ENCODE data around the gene NME3.

Gene NME3

DNA sequence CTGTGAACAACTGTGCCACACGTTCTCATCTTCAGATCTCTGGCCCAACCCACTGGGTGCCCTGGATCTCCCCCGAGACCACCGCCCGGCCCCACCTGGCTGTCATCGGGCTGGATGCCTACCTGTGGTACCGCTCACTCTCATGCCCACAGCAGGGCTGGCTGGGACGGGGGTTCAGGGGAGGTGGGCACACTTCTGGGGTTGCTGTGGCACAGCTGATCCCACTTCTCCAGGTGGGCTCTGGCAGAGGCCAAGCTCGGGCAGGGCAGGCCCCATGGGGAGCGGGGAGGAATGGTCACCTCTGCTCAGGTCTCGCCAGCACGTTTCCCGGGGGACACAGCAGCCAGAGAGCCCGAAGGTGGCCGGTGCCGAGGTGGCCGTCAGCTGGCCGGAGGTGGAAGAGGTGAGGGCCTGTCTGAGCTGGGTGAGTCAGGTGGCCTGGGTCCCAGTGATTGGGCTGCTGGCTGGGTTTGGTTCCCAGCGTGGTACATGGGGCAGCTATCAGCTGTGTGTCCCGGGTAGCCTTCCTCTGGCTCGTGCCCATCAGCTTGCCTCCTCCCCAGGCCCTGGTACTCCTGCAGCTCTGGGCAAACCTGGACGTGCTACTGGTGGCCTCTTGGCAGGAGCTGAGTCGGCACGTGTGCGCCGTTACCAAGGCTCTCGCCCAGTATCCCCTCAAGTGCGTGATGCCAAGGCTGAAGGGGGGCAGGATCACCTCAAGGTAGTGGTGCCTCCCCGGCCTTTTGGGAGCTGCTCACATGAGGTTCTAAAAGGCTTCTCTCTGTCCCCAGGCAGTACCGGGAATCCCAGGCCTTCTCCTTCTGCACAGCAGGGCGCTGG is 3.9 kb upstream of the NME3 start:
- Histone ChIP-seq H3K27me3 (peaks cover 7% of the 10 kb centered on the region), H3K36me3 (peaks cover 53% of the 10 kb centered on the region), H3K9me3 (no peaks in the 10 kb centered on the region), H3K27ac (peak overlapping the region; percentile 95), H3K4me1 (ENCODE audit: control insufficient read depth in 1 of 2, insufficient read depth in 1 of 2, low read depth in 1 of 2, low read length in 1 of 2) (peaks cover 34 to 48% of the 10 kb centered on the region in 2 experiments), H3K4me3 (ENCODE audit: low read depth in 1 of 2, low read length in 1 of 2) (no peak overlapping the region)
- TF ChIP-seq, protein P1, sequence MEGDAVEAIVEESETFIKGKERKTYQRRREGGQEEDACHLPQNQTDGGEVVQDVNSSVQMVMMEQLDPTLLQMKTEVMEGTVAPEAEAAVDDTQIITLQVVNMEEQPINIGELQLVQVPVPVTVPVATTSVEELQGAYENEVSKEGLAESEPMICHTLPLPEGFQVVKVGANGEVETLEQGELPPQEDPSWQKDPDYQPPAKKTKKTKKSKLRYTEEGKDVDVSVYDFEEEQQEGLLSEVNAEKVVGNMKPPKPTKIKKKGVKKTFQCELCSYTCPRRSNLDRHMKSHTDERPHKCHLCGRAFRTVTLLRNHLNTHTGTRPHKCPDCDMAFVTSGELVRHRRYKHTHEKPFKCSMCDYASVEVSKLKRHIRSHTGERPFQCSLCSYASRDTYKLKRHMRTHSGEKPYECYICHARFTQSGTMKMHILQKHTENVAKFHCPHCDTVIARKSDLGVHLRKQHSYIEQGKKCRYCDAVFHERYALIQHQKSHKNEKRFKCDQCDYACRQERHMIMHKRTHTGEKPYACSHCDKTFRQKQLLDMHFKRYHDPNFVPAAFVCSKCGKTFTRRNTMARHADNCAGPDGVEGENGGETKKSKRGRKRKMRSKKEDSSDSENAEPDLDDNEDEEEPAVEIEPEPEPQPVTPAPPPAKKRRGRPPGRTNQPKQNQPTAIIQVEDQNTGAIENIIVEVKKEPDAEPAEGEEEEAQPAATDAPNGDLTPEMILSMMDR (IDR thresholded peaks at IDR 0.05) = no peak

DNA sequence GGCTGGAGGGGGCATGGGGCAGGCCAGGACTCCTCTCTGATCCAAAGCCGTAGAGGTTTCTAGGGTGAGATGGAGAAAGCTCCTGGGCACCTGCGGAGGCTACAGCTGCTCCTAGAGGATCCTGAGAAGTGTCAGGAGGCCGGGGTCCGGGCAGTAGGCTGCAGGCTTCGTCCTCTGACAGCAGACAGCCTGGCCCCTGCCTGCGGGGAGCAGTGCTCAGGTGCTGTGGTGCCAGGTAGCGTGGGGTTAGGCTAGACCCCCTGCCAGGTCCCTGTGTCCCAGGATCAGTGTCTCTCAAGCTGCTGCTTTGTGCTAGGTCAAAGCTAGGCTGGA is 3.1 kb upstream of the NME3 start:
- TF ChIP-seq, protein P1 (IDR thresholded peaks at IDR 0.05) = no peak
- peak overlapping the region; percentile 89 to 100 for H3K4me3 ChIP-seq (ENCODE audit: low read depth in 1 of 2, low read length in 1 of 2)
- H3K27me3 ChIP-seq = peaks cover 8% of the 10 kb centered on the region
- H3K27ac ChIP-seq = peak overlapping the region; percentile 95
- H3K9me3 ChIP-seq = no peaks in the 10 kb centered on the region
- H3K36me3 ChIP-seq = peaks cover 48% of the 10 kb centered on the region
- peaks cover 35 to 51% of the 10 kb centered on the region in 2 experiments for H3K4me1 ChIP-seq (ENCODE audit: control insufficient read depth in 1 of 2, insufficient read depth in 1 of 2, low read depth in 1 of 2, low read length in 1 of 2)

DNA sequence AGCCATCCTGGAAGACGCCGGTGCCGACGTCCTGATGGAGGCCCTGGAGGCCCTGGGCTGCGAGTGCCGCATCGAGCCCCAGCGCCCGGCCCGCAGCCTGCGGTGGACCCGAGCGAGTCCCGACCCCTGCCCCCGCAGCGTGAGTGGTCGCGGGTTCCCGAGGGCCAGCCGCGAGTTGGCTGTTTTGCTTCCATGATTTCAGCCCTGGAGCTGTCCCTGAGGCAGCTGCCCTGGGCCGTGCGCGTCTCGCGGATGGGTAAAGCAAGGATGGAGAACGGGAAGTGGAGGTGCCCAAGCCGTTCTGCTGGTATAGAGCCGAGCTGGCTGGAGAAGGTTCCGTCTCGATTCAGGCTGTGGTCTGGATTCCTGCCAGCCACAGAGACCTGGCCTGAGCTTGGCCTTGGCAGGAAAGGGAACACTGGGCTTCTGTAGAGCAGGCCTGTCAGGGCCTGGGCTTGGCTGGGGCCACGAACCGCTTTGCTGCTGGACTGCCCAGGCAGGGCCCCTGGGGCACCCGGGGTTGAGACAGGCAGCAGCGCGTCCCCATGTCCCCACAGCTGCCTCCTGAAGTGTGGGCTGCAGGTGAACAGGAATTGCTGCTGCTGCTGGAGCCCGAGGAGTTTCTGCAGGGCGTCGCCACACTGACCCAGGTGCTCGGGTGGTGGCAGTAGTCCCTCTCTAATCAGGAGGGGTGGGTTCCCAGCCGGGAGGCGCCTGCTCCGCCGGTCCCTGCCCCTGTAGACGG is 2.5 kb upstream of the NME3 start:
- peak overlapping the region; percentile 95 for H3K27ac ChIP-seq

DNA sequence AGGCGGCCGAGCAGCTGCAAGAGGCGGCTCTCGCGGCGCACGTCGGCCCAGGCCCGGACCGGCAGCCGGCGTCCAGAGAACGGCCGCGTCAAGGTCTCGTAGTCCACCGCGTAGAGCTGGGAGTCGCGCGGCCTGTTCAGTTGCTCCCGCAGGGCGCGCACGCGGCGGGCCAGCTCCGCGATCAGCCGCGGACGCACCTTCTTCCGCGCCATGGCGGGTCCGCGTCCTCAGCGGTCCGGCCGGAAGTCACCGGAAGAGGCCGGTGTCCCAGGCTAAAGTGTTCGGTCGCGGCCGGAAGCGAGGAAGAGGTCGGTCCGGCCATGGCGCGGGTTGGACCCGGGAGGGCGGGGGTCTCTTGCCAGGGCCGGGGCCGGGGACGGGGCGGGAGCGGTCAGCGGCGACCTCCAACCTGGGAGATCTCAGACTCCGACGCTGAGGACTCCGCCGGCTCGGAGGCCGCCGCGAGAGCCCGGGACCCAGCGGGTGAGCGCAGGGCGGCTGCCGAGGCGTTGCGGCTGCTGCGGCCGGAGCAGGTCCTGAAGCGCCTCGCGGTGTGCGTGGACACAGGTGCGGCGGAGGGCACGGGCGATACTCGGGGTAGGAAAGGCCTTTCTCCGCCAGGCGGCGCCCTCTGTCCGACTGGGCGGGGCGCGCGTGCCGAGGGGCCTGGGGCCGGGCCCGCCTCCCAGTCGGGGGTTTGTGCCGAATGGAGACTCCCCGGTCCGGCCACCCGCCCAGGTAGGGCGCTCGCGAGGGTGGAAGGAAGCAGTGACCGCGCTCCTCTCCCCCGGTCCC is 1.8 kb upstream of the NME3 start, which contains the start of gene MRPS34:
TSS of gene MRPS34 (minus strand) at position 227 of the 795 bp plus-strand sequence. CDS start at position 212, 15 bp downstream.
- H3K9me3 ChIP-seq = no peaks in the 10 kb centered on the region
- H3K36me3 ChIP-seq = peaks cover 48% of the 10 kb centered on the region
- peak within 1 kb of the TSS; percentile 89 to 100 for H3K4me3 ChIP-seq (ENCODE audit: low read depth in 1 of 2, low read length in 1 of 2)
- peaks cover 35 to 51% of the 10 kb centered on the region in 2 experiments for H3K4me1 ChIP-seq (ENCODE audit: control insufficient read depth in 1 of 2, insufficient read depth in 1 of 2, low read depth in 1 of 2, low read length in 1 of 2)
- peaks cover 8% of the 10 kb centered on the region for H3K27me3 ChIP-seq
- H3K27ac ChIP-seq = peak within 1 kb of the TSS; percentile 95
- TF ChIP-seq, protein P1 (IDR thresholded peaks at IDR 0.05) = peak; percentile 81

More for the DNA sequence above, 2.5 kb upstream of the NME3 start:
- peak overlapping the region; percentile 89 to 100 for H3K4me3 ChIP-seq (ENCODE audit: low read depth in 1 of 2, low read length in 1 of 2)
- H3K9me3 ChIP-seq = no peaks in the 10 kb centered on the region
- TF ChIP-seq, protein P1 (IDR thresholded peaks at IDR 0.05) = no peak
- peaks cover 48% of the 10 kb centered on the region for H3K36me3 ChIP-seq
- H3K4me1 ChIP-seq (ENCODE audit: control insufficient read depth in 1 of 2, insufficient read depth in 1 of 2, low read depth in 1 of 2, low read length in 1 of 2) = peaks cover 35 to 51% of the 10 kb centered on the region in 2 experiments
- peaks cover 8% of the 10 kb centered on the region for H3K27me3 ChIP-seq

DNA sequence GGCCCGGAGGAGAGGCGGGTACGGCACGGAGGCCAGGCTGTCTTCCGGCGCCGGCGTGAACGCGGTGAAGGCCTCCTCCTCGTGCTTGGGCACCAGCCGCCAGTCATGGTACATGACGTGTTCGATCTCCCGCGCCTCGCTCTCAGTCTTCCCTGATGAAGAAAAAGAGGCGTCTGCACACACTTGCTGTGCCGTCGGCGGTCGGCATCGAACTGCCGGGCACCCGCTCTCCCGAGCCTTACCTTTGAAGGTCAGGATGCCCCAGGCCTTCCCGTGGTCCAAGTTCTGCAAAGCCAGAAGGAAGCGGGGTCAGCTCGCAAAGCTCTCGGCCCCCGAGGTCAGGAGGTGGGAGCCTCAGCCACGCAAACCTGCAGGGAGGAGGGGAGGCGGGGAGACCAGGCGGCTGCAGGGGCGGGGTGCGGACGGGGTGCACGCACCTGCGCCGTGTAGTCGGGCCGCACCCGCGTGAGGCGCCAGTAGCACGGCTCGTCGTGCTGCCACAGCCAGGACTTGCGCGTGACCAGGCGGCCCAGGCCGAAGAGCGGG is 1.1 kb upstream of the NME3 start, which contains the start of gene EME2:
TSS of gene EME2 (plus strand) at position 449 of the 546 bp plus-strand sequence. CDS start 418 bp downstream, outside the sequence.
- Histone ChIP-seq H3K36me3 (peaks cover 48% of the 10 kb centered on the region), H3K4me1 (ENCODE audit: control insufficient read depth in 1 of 2, insufficient read depth in 1 of 2, low read depth in 1 of 2, low read length in 1 of 2) (peaks cover 35 to 51% of the 10 kb centered on the region in 2 experiments)

More for the DNA sequence above, 1.1 kb upstream of the NME3 start, which contains the start of gene EME2:
- Histone ChIP-seq H3K27me3 (peaks cover 8% of the 10 kb centered on the region), H3K4me3 (ENCODE audit: low read depth in 1 of 2, low read length in 1 of 2) (peak within 1 kb of the TSS; percentile 89 to 100), H3K27ac (peak within 1 kb of the TSS; percentile 95), H3K9me3 (no peaks in the 10 kb centered on the region)
- TF ChIP-seq, protein P1 (IDR thresholded peaks at IDR 0.05) = no peak
